GM18870 (cell line): Measurements from ENCODE around the gene C20orf96.
"Not testable (repeated sequence)": the region's sequence is repeated elsewhere in the genome, so short reads cannot be mapped to it uniquely, and the experiment has no call there.

ENCODE experiments used
- ATAC-seq: cut with Tn5 transposase; IDR thresholded peaks from one replicate; pipeline ENCODE4 v1.9.1; 2021; ENCODE audit warnings: moderate library complexity; ENCODE audit not compliant: unreplicated experiment

C20orf96 gene

DNA sequence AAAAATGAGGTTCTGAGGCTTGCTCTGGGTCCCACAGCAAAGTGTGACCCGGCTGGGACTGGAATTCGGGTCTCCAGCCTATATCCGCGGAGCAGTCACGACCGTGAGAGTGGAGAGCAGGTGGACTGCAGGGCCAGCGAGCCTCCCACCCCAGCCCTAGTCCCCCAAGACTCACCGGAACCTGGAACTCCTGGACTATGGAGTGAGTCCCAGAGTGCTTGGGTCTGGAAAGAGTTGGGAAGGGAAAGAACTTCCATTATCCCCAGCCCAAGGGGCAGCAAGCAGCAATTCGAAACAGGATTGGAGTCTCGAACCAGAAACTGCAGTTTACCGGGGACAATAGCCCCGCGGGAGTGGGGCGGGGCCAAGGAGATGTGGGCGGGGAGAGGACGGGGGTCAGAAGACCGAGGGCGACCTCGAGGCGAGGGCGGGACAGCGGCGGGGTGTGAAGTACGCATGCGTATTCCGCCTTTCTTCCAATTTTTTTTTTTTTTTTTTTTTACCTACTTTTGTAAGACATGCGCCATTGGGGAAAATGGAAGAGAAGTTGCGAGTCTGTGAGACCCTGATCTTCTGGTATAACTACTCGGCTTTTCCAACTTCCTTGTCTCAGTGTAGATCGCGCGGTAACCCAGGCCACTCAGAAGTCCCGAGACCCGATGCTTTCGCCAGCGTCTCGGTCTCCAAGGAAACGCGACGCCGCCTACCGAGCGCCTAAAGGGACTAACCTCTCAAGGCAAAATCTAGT lies at the start of gene C20orf96:
Gene C20orf96 (minus strand): TSS at position 667 of the 748 bp plus-strand sequence. CDS start 140 bp downstream, at position 527.
- ATAC-seq = peak; percentile 49

DNA sequence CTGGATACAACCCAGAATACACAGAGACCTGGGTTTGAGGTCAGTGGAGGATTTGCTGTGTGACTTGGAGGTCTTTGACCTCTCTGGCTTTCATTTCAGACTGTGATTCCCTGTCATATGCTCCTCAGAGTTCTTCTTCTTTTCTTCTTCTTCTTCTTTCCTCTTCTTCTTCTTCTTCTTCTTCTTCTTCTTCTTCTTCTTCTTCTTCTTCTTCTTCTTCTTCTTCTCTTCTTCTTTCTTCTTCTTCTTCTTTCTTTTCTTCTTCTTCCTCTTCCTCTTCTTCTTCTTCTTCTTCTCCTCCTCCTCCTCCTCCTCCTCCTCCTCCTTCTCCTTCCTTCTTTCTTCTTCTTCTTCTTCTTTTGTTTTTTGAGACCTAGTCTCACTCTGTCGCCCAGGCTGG lies 45.5 kb upstream of the C20orf96 start:
- not testable (repeated sequence) for ATAC-seq

DNA sequence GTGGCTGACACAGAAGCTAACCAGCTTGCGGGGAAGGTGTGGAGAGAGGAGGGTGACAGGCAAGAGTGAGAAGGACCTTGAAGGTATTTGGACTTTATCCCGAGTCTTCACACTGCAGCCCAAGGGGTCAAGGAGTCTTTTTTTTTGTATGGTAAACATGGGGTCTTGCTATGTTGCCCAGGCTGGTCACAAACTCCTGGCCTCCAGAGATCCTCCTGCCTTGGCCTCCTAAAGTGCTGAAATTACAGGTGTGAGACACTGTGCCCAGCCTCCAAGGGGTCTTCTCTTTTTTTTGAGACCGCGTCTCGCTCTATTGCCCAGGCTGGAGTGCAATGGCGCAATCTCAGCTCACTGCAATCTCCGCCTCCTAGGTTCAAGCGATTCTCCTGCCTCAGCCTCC lies 44.0 kb upstream of the C20orf96 start:
- ATAC-seq = no peak

- ATAC-seq = peak; percentile 46
These were observed 39.9 kb upstream of the C20orf96 start for GRCh38 chr20:330233-331149.

GRCh38 chr20:329851-330232 lies 39.3 kb upstream of the C20orf96 start:
- ATAC-seq = no peak

- ATAC-seq = no peak
These were observed 38.6 kb upstream of the C20orf96 start for GRCh38 chr20:328975-329695.

GRCh38 chr20:328027-328974 lies 37.8 kb upstream of the C20orf96 start:
- no peak for ATAC-seq

GRCh38 chr20:327186-328026 lies 36.9 kb upstream of the C20orf96 start:
- no peak for ATAC-seq

GRCh38 chr20:326645-327185 lies 36.2 kb upstream of the C20orf96 start:
- no peak for ATAC-seq

DNA sequence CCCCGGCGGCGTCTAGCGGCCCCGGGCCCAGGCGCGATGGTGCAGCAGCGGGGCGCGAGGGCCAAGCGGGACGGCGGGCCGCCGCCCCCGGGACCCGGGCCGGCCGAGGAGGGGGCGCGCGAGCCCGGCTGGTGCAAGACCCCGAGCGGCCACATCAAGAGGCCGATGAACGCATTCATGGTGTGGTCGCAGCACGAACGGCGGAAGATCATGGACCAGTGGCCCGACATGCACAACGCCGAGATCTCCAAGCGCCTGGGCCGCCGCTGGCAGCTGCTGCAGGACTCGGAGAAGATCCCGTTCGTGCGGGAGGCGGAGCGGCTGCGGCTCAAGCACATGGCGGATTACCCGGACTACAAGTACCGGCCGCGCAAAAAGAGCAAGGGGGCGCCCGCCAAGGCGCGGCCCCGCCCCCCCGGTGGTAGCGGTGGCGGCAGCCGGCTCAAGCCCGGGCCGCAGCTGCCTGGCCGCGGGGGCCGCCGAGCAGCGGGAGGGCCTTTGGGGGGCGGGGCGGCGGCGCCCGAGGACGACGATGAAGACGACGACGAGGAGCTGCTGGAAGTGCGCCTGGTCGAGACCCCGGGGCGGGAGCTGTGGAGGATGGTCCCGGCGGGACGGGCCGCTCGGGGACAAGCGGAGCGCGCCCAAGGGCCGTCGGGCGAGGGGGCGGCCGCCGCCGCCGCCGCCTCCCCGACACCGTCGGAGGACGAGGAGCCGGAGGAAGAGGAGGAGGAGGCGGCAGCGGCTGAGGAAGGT lies 35.5 kb upstream of the C20orf96 start:
- no peak for ATAC-seq

DNA sequence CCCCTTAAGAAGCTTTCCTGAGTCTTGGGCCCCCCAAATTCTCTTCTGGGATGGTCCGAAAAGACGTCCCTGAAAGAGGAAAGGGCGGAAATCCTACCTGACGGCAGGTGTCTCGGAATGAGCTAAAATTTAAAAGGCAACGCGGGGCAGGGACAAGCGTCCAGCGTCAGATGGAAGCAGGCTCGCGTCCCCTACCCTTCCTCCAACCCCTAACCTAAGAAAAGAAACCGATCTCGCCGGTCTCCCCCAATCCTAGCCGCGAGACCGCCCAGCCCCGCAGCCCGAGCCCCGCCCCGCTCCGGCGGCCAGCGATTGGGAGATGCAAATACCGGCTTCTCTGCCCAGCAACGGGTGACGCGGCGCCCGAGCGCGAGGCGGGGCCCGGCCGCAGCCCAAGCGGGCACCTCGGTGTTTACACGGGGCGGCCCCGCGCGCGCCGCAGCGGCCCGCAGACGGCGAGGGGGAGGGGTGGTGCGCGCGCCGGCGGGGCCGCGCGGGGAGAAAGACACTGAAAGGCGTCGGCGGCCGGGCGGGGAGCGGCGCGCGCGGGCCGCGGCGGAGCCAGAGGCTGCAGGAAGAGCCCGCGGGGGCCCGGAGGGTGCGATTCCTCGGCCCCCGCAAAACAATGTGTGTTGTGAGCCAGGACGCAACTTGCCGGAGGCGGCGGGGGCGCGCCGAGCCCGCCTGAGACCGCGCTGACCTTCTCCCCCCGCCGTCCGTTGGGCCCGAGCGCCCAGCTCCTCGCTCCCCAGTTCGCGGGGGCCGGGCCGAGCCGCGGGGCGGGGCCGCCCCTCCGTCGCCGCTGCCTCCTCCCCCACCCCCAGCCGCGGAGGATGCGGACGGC lies 34.7 kb upstream of the C20orf96 start, which contains the start of gene SOX12:
Gene SOX12 (plus strand): TSS at position 508 of the 844 bp plus-strand sequence. CDS start 373 bp downstream, outside the sequence.
- peak; percentile 57 for ATAC-seq

- ATAC-seq = peak; percentile 38
These were observed 33.9 kb upstream of the C20orf96 start for GRCh38 chr20:324177-325044.

- no peak for ATAC-seq
These were observed 25.9 kb upstream of the C20orf96 start for GRCh38 chr20:316316-317068.

GRCh38 chr20:313948-314347 lies 23.4 kb upstream of the C20orf96 start:
- no peak for ATAC-seq

DNA sequence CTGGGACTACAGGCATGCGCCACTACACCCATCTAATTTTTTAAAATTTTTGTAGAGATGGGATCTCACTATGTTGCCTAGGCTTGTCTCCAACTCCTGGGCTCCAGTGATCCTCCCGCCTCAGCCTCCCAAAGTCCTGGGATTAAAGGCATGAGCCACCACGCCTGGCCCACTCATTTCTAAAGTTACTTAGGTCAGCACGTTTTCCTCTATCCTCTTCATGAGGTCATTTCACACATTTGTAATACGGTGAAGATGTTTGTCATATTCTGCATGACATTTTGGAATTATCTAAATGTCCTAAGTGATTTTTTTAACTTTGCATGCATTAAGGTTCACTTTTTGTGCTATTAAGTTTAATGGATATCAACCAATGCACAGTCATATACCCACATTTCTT lies 22.9 kb upstream of the C20orf96 start:
- ATAC-seq = no peak

GRCh38 chr20:312866-313265 lies 22.3 kb upstream of the C20orf96 start:
- no peak for ATAC-seq
